ENCODE results near the gene SELENOI. TPM values are rescaled to one million over a fixed set of nuclear protein-coding genes. Genes with fewer than 3 reads are reported as not detected.

SELENOI gene
- total and polyA plus RNA-seq, 10 of the 15 experiments (the other 5 are each of a cell fraction or from before 2014, with no cell fraction given), result 5.2 to 31.4 (median 17.4) TPM

DNA sequence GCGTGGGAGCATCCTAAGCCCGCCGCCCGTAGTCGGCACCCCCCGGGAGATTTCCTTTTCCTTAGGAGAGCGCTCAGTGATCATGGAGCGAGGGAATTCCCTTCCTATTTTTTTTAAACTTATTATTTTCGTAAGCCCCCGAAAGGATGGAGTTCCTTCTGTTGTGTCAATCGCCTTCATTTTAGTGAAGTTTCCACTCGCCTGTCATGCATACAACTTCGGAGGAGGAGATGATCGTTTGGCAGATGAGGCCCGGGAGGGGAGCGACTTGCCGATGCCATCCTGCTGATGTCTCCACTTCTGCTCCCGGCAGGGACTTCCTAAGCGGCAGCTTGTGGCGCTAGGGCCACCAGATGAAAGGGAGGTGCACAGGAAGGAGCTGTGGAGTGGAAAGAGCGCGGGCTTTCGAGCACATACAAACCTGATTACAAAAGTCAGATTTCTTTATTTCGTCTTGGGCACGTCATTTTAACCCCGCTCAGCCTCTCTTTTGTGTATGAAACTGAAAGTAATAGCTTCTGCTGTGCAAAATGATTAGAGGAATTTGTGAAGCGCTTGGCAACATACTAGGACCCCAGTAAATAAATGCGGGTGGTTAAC lies 611 bp downstream of the SELENOI start, which contains the start of gene ADGRF3 (continued):
- TF ChIP-seq BCL11A (IDR thresholded peaks at IDR 0.05; ENCODE audit: low read depth, low read length), result 0 out of 2 replicates have a peak, but pooled peaks have one; percentile 13
- TF ChIP-seq PML (IDR thresholded peaks at IDR 0.05; ENCODE audit: low read length), result no peak; the same call in 1 of the 2 replicates
- TF ChIP-seq DPF2 (IDR thresholded peaks at IDR 0.05), result no peak
- 0 out of 2 replicates have a peak, but pooled peaks have one; percentile 9 for TF ChIP-seq YY1 (IDR thresholded peaks at IDR 0.05; ENCODE audit: low read depth, low read length)
- peak; percentile 45; the same call in 1 of the 2 replicates for TF ChIP-seq SIN3A (IDR thresholded peaks at IDR 0.05; ENCODE audit: low read depth, low read length)
- TF ChIP-seq CHD2 (IDR thresholded peaks at IDR 0.05; ENCODE audit: borderline replicate concordance, low read depth, low read length), result no peak
- no peak for TF ChIP-seq EZH2 (IDR thresholded peaks at IDR 0.05; ENCODE audit: borderline replicate concordance, control insufficient read depth, low read depth, low read length)
- TF ChIP-seq MYB (IDR thresholded peaks at IDR 0.05; ENCODE audit: borderline replicate concordance, low read depth, low read length), result no peak
- no peak for TF ChIP-seq TARDBP (IDR thresholded peaks at IDR 0.05; ENCODE audit: borderline replicate concordance)
- no peak for TF ChIP-seq RBBP5 (conservative IDR thresholded peaks at IDR 0.05)
- TF ChIP-seq CBFB (IDR thresholded peaks at IDR 0.05; ENCODE audit: low read depth), result no peak
- no peak for TF ChIP-seq TCF12 (IDR thresholded peaks at IDR 0.05; ENCODE audit: low read depth, low read length)
- TF ChIP-seq STAT3 (IDR thresholded peaks at IDR 0.05; ENCODE audit: low read depth, low read length), result no peak
- TF ChIP-seq HDAC6 (IDR thresholded peaks at IDR 0.05; ENCODE audit: unreplicated experiment), result no peak
- TF ChIP-seq, protein P1, sequence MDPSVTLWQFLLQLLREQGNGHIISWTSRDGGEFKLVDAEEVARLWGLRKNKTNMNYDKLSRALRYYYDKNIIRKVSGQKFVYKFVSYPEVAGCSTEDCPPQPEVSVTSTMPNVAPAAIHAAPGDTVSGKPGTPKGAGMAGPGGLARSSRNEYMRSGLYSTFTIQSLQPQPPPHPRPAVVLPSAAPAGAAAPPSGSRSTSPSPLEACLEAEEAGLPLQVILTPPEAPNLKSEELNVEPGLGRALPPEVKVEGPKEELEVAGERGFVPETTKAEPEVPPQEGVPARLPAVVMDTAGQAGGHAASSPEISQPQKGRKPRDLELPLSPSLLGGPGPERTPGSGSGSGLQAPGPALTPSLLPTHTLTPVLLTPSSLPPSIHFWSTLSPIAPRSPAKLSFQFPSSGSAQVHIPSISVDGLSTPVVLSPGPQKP (IDR thresholded peaks at IDR 0.05; ENCODE audit: low read depth, low read length), result no peak
- 0 out of 2 replicates have a peak, but pooled peaks have one; percentile 20 for TF ChIP-seq TAF1 (IDR thresholded peaks at IDR 0.05; ENCODE audit: borderline replicate concordance, low read depth, low read length)
- TF ChIP-seq, protein P2, sequence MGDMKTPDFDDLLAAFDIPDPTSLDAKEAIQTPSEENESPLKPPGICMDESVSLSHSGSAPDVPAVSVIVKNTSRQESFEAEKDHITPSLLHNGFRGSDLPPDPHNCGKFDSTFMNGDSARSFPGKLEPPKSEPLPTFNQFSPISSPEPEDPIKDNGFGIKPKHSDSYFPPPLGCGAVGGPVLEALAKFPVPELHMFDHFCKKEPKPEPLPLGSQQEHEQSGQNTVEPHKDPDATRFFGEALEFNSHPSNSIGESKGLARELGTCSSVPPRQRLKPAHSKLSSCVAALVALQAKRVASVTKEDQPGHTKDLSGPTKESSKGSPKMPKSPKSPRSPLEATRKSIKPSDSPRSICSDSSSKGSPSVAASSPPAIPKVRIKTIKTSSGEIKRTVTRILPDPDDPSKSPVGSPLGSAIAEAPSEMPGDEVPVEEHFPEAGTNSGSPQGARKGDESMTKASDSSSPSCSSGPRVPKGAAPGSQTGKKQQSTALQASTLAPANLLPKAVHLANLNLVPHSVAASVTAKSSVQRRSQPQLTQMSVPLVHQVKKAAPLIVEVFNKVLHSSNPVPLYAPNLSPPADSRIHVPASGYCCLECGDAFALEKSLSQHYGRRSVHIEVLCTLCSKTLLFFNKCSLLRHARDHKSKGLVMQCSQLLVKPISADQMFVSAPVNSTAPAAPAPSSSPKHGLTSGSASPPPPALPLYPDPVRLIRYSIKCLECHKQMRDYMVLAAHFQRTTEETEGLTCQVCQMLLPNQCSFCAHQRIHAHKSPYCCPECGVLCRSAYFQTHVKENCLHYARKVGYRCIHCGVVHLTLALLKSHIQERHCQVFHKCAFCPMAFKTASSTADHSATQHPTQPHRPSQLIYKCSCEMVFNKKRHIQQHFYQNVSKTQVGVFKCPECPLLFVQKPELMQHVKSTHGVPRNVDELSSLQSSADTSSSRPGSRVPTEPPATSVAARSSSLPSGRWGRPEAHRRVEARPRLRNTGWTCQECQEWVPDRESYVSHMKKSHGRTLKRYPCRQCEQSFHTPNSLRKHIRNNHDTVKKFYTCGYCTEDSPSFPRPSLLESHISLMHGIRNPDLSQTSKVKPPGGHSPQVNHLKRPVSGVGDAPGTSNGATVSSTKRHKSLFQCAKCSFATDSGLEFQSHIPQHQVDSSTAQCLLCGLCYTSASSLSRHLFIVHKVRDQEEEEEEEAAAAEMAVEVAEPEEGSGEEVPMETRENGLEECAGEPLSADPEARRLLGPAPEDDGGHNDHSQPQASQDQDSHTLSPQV (IDR thresholded peaks at IDR 0.05), result no peak
- TF ChIP-seq CREB1 (IDR thresholded peaks at IDR 0.05; ENCODE audit: low read depth), result peak; percentile 93
- TF ChIP-seq, protein P3, sequence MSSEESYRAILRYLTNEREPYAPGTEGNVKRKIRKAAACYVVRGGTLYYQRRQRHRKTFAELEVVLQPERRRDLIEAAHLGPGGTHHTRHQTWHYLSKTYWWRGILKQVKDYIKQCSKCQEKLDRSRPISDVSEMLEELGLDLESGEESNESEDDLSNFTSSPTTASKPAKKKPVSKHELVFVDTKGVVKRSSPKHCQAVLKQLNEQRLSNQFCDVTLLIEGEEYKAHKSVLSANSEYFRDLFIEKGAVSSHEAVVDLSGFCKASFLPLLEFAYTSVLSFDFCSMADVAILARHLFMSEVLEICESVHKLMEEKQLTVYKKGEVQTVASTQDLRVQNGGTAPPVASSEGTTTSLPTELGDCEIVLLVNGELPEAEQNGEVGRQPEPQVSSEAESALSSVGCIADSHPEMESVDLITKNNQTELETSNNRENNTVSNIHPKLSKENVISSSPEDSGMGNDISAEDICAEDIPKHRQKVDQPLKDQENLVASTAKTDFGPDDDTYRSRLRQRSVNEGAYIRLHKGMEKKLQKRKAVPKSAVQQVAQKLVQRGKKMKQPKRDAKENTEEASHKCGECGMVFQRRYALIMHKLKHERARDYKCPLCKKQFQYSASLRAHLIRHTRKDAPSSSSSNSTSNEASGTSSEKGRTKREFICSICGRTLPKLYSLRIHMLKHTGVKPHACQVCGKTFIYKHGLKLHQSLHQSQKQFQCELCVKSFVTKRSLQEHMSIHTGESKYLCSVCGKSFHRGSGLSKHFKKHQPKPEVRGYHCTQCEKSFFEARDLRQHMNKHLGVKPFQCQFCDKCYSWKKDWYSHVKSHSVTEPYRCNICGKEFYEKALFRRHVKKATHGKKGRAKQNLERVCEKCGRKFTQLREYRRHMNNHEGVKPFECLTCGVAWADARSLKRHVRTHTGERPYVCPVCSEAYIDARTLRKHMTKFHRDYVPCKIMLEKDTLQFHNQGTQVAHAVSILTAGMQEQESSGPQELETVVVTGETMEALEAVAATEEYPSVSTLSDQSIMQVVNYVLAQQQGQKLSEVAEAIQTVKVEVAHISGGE (CRISPR knock-in tag; IDR thresholded peaks at IDR 0.05), result no peak
- TF ChIP-seq ZNF384 (IDR thresholded peaks at IDR 0.05; ENCODE audit: borderline replicate concordance, low read depth, low read length), result no peak
- TF ChIP-seq, protein P4, sequence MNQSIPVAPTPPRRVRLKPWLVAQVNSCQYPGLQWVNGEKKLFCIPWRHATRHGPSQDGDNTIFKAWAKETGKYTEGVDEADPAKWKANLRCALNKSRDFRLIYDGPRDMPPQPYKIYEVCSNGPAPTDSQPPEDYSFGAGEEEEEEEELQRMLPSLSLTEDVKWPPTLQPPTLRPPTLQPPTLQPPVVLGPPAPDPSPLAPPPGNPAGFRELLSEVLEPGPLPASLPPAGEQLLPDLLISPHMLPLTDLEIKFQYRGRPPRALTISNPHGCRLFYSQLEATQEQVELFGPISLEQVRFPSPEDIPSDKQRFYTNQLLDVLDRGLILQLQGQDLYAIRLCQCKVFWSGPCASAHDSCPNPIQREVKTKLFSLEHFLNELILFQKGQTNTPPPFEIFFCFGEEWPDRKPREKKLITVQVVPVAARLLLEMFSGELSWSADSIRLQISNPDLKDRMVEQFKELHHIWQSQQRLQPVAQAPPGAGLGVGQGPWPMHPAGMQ (IDR thresholded peaks at IDR 0.05; ENCODE audit: borderline replicate concordance), result no peak
- no peak for TF ChIP-seq SMC3 (IDR thresholded peaks at IDR 0.05; ENCODE audit: borderline replicate concordance, low read length)
